IMR-90 (cell line): ENCODE results near the gene HEXA.

ENCODE experiments used
- MAFK ChIP-seq: IDR thresholded peaks from 2 replicates; pipeline ENCODE4 v1.6.1; 2012; ENCODE audit warnings: low read depth, low read length, improper control_type of control experiment
- MXI1 ChIP-seq: IDR thresholded peaks from 2 replicates; pipeline ENCODE4 v1.6.1; 2012; ENCODE audit warnings: low read depth, mild to moderate bottlenecking, low read length, moderate library complexity, borderline replicate concordance
- POLR2A ChIP-seq: IDR thresholded peaks from 2 replicates; pipeline ENCODE4 v1.6.1; 2012; ENCODE audit warnings: mild to moderate bottlenecking, low read depth, low read length
- RCOR1 ChIP-seq: IDR thresholded peaks from 2 replicates; pipeline ENCODE4 v1.6.1; 2012; ENCODE audit warnings: mild to moderate bottlenecking, low read length, improper control_type of control experiment; ENCODE audit not compliant: insufficient replicate concordance
- SMC3 ChIP-seq: fragments of 150-350 bp; IDR thresholded peaks from 2 replicates; pipeline ENCODE4 v1.6.1; 2016; ENCODE audit warnings: low read depth, mild to moderate bottlenecking, antibody characterized with exemption, low read length, moderate library complexity
- TF ChIP-seq, protein P1 (sequence below): conservative IDR thresholded peaks from 2 replicates; pipeline ENCODE4 v1.5.1; 2012; ENCODE audit warnings: mild to moderate bottlenecking, low read depth, low read length, improper control_type of control experiment
- TF ChIP-seq, protein P2 (sequence below): fragments of 150-350 bp; IDR thresholded peaks from 2 replicates; pipeline ENCODE4 v1.6.1; 2017; ENCODE audit warnings: mild to moderate bottlenecking, antibody characterized with exemption, low read length, low read depth

DNA sequence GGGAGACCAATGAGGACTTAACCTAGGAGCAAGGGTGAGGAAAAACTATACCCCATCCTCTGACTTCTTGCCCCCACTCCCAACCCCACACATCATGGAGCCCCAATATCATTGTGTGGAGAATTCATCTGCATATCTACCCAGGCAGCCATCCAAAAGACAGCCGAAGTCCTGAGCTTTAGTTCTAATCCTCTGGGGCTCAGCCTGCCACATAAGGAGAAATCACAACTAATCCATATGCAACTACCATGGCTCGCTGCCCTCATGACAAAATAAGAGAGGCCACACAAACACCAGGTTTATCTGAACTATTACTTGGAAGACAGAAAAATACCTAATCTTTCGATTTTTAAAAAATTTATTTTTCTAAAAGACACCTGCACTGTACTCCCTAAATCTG is 17.7 kb downstream of the HEXA start:
- no peak for TF ChIP-seq POLR2A
- TF ChIP-seq, protein P1, sequence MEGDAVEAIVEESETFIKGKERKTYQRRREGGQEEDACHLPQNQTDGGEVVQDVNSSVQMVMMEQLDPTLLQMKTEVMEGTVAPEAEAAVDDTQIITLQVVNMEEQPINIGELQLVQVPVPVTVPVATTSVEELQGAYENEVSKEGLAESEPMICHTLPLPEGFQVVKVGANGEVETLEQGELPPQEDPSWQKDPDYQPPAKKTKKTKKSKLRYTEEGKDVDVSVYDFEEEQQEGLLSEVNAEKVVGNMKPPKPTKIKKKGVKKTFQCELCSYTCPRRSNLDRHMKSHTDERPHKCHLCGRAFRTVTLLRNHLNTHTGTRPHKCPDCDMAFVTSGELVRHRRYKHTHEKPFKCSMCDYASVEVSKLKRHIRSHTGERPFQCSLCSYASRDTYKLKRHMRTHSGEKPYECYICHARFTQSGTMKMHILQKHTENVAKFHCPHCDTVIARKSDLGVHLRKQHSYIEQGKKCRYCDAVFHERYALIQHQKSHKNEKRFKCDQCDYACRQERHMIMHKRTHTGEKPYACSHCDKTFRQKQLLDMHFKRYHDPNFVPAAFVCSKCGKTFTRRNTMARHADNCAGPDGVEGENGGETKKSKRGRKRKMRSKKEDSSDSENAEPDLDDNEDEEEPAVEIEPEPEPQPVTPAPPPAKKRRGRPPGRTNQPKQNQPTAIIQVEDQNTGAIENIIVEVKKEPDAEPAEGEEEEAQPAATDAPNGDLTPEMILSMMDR, result no peak
- no peak for TF ChIP-seq MAFK
- TF ChIP-seq, protein P2, sequence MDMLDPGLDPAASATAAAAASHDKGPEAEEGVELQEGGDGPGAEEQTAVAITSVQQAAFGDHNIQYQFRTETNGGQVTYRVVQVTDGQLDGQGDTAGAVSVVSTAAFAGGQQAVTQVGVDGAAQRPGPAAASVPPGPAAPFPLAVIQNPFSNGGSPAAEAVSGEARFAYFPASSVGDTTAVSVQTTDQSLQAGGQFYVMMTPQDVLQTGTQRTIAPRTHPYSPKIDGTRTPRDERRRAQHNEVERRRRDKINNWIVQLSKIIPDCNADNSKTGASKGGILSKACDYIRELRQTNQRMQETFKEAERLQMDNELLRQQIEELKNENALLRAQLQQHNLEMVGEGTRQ, result no peak
- no peak for TF ChIP-seq SMC3
- no peak for TF ChIP-seq MXI1
- no peak for TF ChIP-seq RCOR1
